ENCODE measurements around the gene HDAC4. TPM values are rescaled to one million over a fixed set of nuclear protein-coding genes. Genes with fewer than 3 reads are reported as not detected.
"Not testable (repeated sequence)": the region's sequence is repeated elsewhere in the genome, so short reads cannot be mapped to it uniquely, and the experiment has no call there.

The HDAC4 gene
- polyA plus RNA-seq, 1 donor: 20.2 TPM

DNA sequence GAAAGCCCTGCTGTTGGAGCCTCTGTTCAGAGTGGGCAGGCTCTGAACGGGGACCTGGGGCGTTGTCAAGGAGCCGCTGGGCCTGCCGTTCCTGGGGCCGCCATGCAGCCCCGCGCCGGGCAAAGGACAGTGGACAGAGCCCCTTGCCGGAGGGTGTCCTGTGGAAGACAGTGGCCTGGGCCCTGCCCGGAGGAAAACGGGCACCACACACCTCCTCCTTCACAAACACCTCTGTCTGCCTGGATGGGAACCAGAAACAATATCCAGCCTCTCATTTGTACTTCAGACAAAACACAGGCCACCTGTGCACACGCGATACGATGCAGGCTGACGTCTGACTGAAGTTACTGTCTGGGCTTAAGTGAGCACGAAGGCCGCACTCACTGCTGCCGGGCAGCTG, 319.2 kb downstream of the HDAC4 start:
- no peak for DNase-seq

GRCh38 chr2:239081046-239081445, 319.8 kb downstream of the HDAC4 start:
- DNase-seq: no peak

- no peak for DNase-seq
Observed at GRCh38 chr2:239079671-239080294, 321.0 kb downstream of the HDAC4 start.

DNA sequence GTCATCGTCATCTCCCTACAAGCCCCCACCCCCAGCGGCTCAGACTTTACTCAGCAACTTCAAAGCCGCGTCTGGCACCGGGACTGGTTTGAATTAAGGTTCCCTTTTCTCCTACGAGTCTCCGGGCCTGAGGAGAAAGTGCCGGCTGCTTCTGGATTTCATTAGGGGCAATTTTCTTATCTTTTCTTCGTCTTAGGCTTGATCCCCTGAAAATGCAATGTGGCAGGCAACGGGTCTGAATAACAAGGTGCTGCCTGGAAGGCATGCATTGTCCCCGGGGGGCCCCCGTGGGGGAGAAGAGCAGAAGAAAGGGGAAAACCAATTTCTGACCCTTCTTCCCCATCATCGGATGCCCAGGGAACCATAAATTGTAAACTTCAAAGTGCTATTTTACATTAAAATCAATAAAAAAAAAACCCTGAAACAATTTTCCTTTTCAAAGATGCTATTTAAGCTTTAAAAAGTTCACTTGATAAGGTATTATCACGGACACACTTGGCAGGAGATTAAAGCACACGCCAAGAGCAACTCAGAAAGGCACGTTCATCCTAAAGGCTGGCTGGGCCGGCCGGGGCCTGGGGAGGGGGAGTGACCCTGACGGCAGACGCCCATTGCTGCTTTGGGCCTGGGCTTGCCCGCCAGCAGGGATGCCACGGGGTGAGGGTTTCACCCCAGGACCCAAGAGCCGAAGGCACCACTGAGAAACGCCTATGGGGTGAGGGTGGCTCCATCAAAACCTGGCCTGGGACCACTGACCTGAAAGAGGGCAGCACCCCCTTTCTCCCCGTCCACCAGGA, 322.5 kb downstream of the HDAC4 start:
- no peak for DNase-seq

DNA sequence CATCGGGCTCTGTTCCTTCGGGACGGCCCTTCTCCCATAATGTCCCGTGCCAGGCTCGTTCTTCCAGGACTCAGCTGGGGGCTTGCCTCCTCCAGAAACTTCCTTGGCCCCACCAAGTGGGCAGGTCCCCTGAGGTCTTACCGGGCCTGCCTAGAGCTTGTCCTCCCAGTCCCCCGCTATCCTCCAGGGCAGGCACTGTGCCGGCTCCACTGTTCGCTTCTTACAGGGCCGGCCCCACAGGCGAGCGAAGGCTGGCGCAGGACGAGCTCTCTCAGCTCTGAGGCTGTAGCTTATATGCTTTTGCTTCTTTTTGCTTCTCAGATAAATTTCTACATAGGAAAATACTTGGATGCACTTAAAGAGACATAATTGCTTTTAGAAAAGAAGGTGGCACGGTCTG, 323.6 kb downstream of the HDAC4 start:
- no peak for DNase-seq

DNA sequence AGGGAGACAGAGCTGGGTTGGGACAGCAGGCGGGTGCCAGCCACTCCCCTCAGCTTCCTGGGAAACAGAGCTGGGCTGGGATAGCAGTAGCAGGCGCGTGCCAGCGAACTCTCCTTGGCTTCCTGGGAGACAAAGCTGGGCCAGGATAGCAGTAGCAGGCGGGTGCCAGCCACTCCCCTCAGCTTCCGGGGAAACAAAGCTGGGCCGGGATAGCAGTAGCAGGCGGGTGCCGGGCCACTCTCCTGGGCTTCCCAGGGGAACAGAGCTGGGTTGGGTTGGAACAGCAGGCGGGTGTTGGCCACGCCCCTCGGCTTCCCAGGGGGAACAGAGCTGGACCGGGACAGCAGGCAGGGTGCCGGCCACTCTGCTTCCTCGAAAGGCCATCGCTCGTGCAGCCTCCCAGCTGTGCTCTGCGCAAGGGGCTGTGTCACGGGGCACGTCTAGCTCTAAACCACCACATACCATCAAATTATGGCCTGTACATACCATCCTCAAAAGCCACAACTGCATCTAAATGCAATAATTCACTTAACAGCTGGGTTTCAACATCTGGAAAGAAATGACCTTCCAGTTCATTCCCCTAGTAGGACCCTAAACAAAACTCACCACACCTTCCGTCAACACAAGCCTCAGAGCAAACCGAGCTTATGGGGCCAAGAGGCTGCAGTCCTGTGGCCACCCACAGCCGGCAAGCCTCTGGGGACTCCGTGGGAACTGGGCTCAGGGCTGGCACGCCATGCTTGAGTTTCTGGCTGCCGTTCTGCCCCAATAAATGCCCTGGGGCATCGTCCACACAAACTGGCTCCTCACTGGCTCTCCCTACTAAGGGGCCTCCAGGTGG, 324.7 kb downstream of the HDAC4 start:
- DNase-seq: no peak

DNA sequence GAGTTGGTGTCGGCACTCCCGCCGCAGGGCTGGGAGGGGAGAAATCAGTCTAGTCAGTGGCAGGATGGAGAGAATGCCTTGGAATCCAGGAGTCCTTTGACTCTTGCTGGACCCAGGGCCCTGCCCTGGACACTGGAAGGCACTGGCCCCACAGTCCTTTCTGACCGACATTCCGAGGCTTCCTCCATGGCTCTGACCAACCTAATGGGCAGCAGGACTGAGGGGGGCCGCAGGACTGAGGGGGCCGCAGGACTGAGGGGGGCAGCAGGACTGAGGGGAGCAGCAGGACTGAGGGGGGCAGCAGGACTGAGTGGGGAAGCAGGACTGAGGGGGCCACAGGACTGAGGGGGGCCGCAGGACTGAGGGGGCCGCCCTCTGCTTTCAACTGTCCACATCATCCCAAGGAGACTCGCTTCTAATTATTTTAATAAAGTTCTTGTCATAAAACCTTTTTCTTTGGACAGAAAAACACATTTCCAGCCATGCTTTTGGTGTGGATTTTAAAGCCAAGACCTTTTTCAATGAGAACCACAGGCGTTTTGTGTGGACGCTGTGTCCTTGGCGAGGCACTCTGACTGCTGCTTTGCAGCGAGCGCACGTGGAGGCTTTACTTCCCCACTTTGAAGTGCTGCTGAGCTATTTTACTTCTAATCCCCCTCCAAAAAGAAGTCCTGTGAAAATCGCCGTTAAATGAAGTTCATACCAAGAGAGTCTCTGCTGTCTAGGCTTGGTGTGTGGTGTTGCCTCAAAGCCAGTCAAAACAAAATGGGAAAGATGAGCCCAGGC, 326.9 kb downstream of the HDAC4 start:
- no peak for DNase-seq

DNA sequence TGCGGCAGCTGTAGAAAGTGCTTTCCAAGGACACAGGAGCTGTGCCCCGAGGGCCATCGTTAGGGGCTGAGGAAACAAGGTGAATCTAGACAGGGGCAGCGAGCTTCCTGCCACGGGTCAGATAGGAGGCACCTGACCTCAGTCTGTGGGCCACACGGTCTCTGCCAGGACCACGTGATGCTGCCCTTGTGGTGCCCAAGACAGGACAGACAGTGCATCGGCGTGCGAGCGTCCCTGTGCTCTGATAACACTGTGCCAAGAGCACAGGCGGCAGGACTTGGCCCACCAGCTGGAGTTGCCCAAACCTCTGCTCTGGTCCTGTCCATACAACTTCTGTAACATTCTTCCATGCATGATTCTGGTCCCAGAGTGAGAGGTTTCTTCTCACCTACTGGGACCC, 327.6 kb downstream of the HDAC4 start:
- DNase-seq: no peak

- DNase-seq: no peak
Observed at GRCh38 chr2:239072786-239073185, 328.0 kb downstream of the HDAC4 start.

GRCh38 chr2:239070466-239070865, 330.4 kb downstream of the HDAC4 start:
- no peak for DNase-seq

DNA sequence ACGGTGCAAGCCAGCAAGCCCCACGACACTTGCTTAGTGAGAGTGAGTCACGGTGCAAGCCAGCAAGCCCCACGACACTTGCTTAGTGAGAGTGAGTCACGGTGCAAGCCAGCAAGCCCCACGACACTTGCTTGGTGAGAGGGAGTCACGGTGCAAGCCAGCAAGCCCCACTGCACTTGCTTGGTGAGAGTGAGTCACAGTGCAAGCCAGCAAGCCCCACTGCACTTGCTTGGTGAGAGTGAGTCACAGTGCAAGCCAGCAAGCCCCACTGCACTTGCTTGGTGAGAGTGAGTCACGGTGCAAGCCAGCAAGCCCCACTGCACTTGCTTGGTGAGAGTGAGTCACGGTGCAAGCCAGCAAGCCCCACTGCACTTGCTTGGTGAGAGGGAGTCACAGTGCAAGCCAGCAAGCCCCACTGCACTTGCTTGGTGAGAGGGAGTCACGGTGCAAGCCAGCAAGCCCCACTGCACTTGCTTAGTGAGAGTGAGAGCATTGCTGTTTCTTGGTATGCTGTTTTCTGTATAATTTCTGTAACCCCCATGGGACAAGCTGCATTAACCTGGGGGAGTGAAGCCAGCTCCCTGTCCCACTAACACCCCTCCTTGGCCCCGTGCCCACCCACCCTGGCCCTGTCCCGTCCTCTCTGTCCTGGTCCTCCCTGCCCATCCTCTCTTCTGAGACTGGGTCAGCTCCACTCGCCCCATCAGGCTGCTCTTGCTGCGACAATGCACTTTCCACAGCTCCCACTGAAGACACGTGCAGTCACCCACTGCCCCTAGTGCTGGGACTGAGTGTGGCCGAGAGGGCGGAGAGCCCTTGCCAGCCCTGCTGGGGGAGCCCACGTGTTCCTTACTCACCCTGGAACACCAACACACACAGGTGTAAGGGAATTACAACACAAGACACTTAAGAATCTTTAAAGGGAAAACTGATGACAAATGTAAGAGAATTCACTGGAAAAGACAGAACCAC, 331.2 kb downstream of the HDAC4 start:
- DNase-seq: not testable (repeated sequence)

DNA sequence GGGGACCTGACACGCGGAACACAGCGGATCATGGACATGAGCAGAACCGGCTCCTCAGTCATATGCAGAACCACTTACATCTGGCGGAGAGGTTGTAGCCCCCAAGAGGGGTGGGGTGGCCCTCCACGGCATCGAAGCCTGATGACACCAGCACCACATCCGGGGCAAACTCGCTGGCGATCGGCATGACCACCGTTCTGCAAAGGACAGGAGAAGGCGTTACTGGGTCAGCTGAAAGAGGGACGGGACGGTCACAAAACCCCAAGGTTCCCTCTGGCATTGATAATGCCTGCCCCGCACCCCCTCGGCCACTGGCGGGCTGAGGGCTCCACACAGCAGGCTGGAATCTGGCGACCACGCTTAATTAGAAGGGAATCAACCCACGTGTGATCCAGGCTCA, 332.4 kb downstream of the HDAC4 start:
- no peak for DNase-seq

- DNase-seq: no peak
Observed at GRCh38 chr2:239067196-239067865, 333.5 kb downstream of the HDAC4 start.

GRCh38 chr2:239066597-239066996, 334.2 kb downstream of the HDAC4 start:
- no peak for DNase-seq

- DNase-seq: no peak
Observed at GRCh38 chr2:239065962-239066361, 334.9 kb downstream of the HDAC4 start.

GRCh38 chr2:239065537-239065936, 335.3 kb downstream of the HDAC4 start:
- DNase-seq: no peak

DNA sequence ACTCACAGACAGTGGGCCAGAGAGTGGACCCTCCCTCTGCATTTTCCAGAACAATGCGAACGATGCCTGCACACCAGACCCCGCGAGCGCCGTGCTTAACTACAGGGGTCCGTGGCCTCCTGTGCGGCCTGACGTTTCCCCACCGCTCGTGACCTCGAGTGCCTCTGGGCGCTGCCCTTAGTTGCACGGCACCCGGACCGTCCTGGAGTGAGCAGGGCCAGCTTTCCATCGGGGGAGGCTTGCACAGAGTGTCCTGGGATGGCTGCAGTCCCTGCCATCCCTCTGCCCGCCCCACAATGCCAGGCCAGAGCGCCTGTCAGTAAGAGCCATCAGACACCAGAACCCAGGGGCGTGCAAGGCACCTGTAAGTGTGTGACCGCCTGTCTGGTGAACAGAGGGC, 335.9 kb downstream of the HDAC4 start:
- no peak for DNase-seq

DNA sequence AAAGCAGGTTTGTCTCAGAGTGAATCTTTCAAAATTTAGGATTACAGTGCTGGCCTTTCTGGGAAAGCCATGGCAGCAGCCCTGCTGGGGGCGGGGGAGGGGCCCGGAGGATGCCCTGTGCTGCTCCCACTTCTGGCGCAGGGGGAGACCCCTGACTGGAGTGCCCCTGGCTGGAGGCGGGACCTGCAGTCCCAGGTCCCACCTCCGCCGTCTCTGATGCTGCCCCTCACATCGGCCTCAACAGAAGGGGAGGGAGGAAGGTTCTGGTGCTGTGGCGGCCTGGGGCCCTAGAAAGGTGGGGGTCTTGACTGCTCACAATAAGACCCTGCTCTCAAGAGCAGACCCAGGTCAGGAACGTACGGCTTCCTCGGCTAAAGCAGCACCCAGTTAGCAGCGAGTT, 336.6 kb downstream of the HDAC4 start:
- DNase-seq: no peak

DNA sequence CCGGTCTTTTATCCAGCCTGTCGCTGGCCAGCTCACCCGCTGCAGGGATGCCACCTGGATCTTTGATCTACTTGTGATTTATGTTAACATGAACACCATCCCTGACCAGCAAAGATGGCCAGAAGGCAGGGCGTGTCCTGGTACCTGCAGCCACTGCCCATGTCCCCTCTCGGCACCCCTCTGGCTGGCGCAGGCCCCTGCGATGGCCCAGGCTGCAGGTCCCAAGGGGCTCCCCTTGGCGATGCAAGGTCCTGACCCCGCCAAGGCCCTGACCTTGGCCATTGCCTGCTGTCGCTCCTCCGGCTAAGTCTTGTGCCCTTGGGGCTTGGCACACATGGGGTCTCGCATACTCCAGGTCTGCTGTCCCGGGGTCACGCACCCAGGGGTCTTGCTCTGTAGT, 338.1 kb downstream of the HDAC4 start:
- no peak for DNase-seq

DNA sequence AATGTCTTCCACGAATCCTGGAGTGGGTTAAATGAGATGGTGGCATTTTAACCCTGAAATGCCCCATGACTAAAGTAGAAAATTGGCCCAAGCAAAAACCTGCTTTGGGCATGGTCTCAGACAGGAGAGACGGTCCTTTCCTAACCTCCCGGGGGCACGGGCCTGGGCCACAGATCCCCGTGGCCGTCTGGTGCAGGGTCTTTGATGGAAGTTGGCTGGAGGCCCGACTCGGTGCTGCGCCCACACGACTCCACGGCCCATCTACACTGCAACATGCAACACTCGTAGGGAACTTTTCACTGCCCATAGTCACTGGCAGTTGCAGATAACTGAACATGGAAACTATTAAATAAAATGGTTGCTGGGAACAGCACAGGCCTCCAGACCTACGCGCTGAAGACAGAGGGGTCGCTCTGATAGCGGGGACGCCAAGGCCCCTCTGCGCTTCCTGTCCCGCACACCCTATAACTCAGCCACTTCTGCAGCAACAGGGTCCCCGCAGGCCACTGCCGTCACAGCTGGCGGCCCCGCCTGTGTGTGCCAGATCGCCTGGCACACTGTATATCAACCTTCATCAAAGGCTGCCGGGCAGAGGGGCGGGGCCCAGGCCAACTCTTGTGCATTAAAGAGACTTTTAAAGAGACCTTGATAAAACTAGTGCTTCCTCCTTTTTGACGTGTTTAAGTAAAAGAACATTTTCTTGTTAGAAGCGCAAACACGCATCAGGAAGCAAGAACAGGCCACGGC, 338.8 kb downstream of the HDAC4 start:
- DNase-seq: no peak

All from hindlimb muscle (tissue), 1 donor.